ENCODE data around the gene FAM193B. TPM values are rescaled to one million over a fixed set of nuclear protein-coding genes. Genes with fewer than 3 reads are reported as not detected.
A peak's percentile ranks its signal among the peaks of the same experiment; 100 is the strongest.

FAM193B gene
- total RNA-seq (100 to 1,000 TPM; 233 to 252 TPM), polyA plus RNA-seq (1 to 10 TPM; 1.9 to 7.0 TPM)

DNA sequence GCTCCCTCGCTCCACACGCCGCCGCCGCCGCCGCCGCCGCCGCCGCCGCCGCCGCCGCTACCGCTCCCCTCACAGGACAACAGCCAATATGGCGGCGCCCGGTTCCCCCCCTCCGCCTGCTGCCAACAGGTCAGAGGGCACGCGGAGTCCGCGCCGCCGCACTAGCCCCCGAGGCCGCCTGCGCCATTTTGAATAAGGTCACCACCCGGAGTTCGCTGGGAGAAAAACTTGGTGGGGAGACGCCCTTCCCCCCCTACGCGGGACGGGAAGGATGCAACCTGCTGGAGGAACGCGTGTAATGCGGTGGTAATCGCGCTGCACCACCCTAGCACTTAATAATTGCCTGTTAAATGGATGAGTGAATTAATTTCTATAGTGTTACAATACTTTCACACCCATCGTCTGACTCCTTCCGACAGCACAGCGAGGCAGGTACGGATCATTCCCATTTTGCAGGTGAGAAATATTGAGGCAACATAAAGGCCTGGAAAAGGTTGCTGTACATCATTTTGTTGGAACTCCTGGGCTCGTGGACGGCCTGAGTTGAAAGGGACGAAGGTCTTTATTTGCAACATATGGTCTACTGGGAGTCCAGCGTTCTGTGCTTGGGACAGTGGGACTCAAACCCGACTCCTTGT, at the start of gene FAM193B:
TSS of gene FAM193B (minus strand) at position 90 of the 638 bp plus-strand sequence. CDS start 105 bp downstream, outside the sequence.
- peak within 1 kb of the TSS; percentile 63 to 92 (median 82) for H3K27ac Mint-ChIP-seq
- peaks cover 23 to 54% (median 38%) of the 10 kb centered on the region in 4 donors for H3K4me1 Mint-ChIP-seq
- H3K27me3 ChIP-seq (ENCODE audit: insufficient read depth, low read length), result no peaks in the 10 kb centered on the region
- H3K9me3 ChIP-seq (ENCODE audit: control insufficient read depth in 1 of 2, low read length in 2 of 2), result no peaks in the 10 kb centered on the region
- H3K4me1 ChIP-seq (ENCODE audit: insufficient read depth, low read length), result peaks cover 39% of the 10 kb centered on the region
- H3K27ac ChIP-seq (ENCODE audit: low read depth, low read length), result peak within 1 kb of the TSS; percentile 67
- peak within 1 kb of the TSS; percentile 73 for H3K4me3 ChIP-seq (ENCODE audit: low read length in 2 of 2)
- no peaks in the 10 kb centered on the region for H3K36me3 ChIP-seq (ENCODE audit: insufficient read depth, low read length)
- H3K36me3 Mint-ChIP-seq, result peaks cover 2 to 19% of the 10 kb centered on the region in 2 donors
- ChIA-PET CTCF (ENCODE audit: partially characterized antibody) (no interaction called here), POLR2A (ENCODE audit: partially characterized antibody) (interaction anchor here (1.3 kb wide), 2 partner anchors 37 to 40 kb away, joined by 3 to 7 read pairs; partner anchors contain the start of gene TMED9)
- peak; percentile 93 to 95 (median 94) for DNase-seq
- intact Hi-C loops (cut with micrococcal nuclease), result loop anchor here (1.0 kb wide), 3 partner anchors 37 to 46 kb away; partner anchors contain the start of genes B4GALT7 and TMED9
- peak within 1 kb of the TSS; percentile 84 to 93 (median 90) for H3K4me3 Mint-ChIP-seq
- no peaks in the 10 kb centered on the region for H3K27me3 Mint-ChIP-seq
- H3K9me3 Mint-ChIP-seq, result no peaks in the 10 kb centered on the region

DNA sequence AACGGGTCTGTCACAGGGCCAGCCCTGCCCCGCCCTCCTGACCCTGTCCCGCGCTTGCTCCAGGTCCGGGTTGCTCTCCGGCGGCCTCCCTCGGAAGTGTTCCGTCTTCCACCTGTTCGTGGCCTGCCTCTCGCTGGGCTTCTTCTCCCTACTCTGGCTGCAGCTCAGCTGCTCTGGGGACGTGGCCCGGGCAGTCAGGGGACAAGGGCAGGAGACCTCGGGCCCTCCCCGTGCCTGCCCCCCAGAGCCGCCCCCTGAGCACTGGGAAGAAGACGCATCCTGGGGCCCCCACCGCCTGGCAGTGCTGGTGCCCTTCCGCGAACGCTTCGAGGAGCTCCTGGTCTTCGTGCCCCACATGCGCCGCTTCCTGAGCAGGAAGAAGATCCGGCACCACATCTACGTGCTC, 49.8 kb upstream of the FAM193B start:
- Mint-ChIP-seq H3K36me3 (peaks cover 0 to 34% of the 10 kb centered on the region in 2 donors), H3K27me3 (no peaks in the 10 kb centered on the region), H3K4me3 (no peak overlapping the region), H3K27ac (peak overlapping the region in 1 of 7 donors; percentile 68), H3K9me3 (peaks cover 0 to 3% (median 0%) of the 10 kb centered on the region in 8 donors), H3K4me1 (peaks cover 18 to 42% (median 32%) of the 10 kb centered on the region in 4 donors)
- POLR2A ChIA-PET (ENCODE audit: partially characterized antibody), result no interaction called here
- Histone ChIP-seq H3K36me3 (ENCODE audit: insufficient read depth, low read length) (no peaks in the 10 kb centered on the region), H3K27me3 (ENCODE audit: insufficient read depth, low read length) (no peaks in the 10 kb centered on the region), H3K4me3 (ENCODE audit: low read length in 2 of 2) (no peak overlapping the region), H3K4me1 (ENCODE audit: insufficient read depth, low read length) (peaks cover 27% of the 10 kb centered on the region), H3K27ac (ENCODE audit: low read depth, low read length) (no peak overlapping the region), H3K9me3 (ENCODE audit: control insufficient read depth in 1 of 2, low read length in 2 of 2) (no peaks in the 10 kb centered on the region)
- DNase-seq, result no peak
- intact Hi-C loops (cut with micrococcal nuclease), result no loop called here
- CTCF ChIA-PET (ENCODE audit: partially characterized antibody), result no interaction called here

DNA sequence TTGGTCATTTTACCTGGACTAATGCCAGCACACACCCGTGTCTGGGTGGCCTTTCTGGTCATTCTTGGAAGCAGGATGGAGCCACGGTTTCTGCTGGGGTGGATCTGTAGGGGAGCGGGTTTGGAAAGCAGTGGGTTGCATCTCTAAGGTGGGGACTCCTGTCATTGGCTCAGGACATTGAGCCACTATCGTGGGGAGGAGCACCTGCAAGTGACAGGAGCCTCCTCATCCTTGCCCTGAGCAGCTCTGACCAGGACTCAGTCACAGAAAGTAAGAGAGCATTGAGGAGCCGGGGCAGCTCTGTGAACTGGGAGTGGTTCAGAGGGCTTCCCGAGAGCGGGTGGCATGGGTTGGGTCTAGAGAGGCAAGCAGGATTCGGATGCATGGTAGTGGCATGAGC, 49.3 kb upstream of the FAM193B start:
- Mint-ChIP-seq H3K4me3 (peak overlapping the region in 2 of 8 donors; percentile 39 to 45), H3K27me3 (no peaks in the 10 kb centered on the region), H3K9me3 (peaks cover 0 to 3% (median 0%) of the 10 kb centered on the region in 8 donors), H3K36me3 (peaks cover 0 to 35% of the 10 kb centered on the region in 2 donors), H3K27ac (peak overlapping the region in 6 of 7 donors; percentile 2 to 68 (median 38)), H3K4me1 (peaks cover 22 to 47% (median 36%) of the 10 kb centered on the region in 4 donors)
- no peaks in the 10 kb centered on the region for H3K36me3 ChIP-seq (ENCODE audit: insufficient read depth, low read length)
- intact Hi-C loops (cut with micrococcal nuclease), result no loop called here
- peaks cover 31% of the 10 kb centered on the region for H3K4me1 ChIP-seq (ENCODE audit: insufficient read depth, low read length)
- DNase-seq, result no peak
- no peaks in the 10 kb centered on the region for H3K9me3 ChIP-seq (ENCODE audit: control insufficient read depth in 1 of 2, low read length in 2 of 2)
- CTCF ChIA-PET (ENCODE audit: partially characterized antibody), result no interaction called here
- POLR2A ChIA-PET (ENCODE audit: partially characterized antibody), result interaction anchor here (2.2 kb wide), 1 partner anchor 11 kb away, joined by 6 read pairs; the partner anchor contains the start of gene TMED9
- no peak overlapping the region for H3K4me3 ChIP-seq (ENCODE audit: low read length in 2 of 2)
- no peak overlapping the region for H3K27ac ChIP-seq (ENCODE audit: low read depth, low read length)
- H3K27me3 ChIP-seq (ENCODE audit: insufficient read depth, low read length), result no peaks in the 10 kb centered on the region

- CTCF ChIA-PET (ENCODE audit: partially characterized antibody), result interaction anchor here (1.8 kb wide), 1 partner anchor 10 kb away, joined by 4 read pairs; the partner anchor contains the start of gene TMED9
- Mint-ChIP-seq H3K4me3 (peak overlapping the region in 3 of 8 donors; percentile 29 to 39 (median 36)), H3K9me3 (peaks cover 0 to 3% (median 0%) of the 10 kb centered on the region in 8 donors), H3K27ac (peak overlapping the region in 6 of 7 donors; percentile 6 to 80 (median 63)), H3K27me3 (no peaks in the 10 kb centered on the region), H3K4me1 (peaks cover 25 to 48% (median 39%) of the 10 kb centered on the region in 4 donors), H3K36me3 (peaks cover 0 to 38% of the 10 kb centered on the region in 2 donors)
- Histone ChIP-seq H3K9me3 (ENCODE audit: control insufficient read depth in 1 of 2, low read length in 2 of 2) (no peaks in the 10 kb centered on the region), H3K27me3 (ENCODE audit: insufficient read depth, low read length) (no peaks in the 10 kb centered on the region), H3K36me3 (ENCODE audit: insufficient read depth, low read length) (no peaks in the 10 kb centered on the region), H3K4me3 (ENCODE audit: low read length in 2 of 2) (no peak overlapping the region), H3K27ac (ENCODE audit: low read depth, low read length) (no peak overlapping the region), H3K4me1 (ENCODE audit: insufficient read depth, low read length) (peaks cover 34% of the 10 kb centered on the region)
- intact Hi-C loops (cut with micrococcal nuclease), result no loop called here
- POLR2A ChIA-PET (ENCODE audit: partially characterized antibody), result interaction anchor here (0.6 to 2.2 kb wide), 2 partner anchors 10 to 227 kb away, joined by 3 to 6 read pairs; partner anchors contain the start of gene TMED9
- no peak for DNase-seq
These were observed 48.1 kb upstream of the FAM193B start for GRCh38 chr5:177602458-177602830.

GRCh38 chr5:177601577-177602457, 47.5 kb upstream of the FAM193B start:
- H3K27ac ChIP-seq (ENCODE audit: low read depth, low read length), result no peak overlapping the region
- H3K4me1 ChIP-seq (ENCODE audit: insufficient read depth, low read length), result peaks cover 29% of the 10 kb centered on the region
- intact Hi-C loops (cut with micrococcal nuclease), result no loop called here
- H3K27me3 Mint-ChIP-seq, result no peaks in the 10 kb centered on the region
- H3K27ac Mint-ChIP-seq, result peak overlapping the region in 3 of 7 donors; percentile 66 to 84 (median 74)
- DNase-seq, result no peak
- H3K9me3 ChIP-seq (ENCODE audit: control insufficient read depth in 1 of 2, low read length in 2 of 2), result no peaks in the 10 kb centered on the region
- no peaks in the 10 kb centered on the region for H3K27me3 ChIP-seq (ENCODE audit: insufficient read depth, low read length)
- H3K4me3 ChIP-seq (ENCODE audit: low read length in 2 of 2), result no peak overlapping the region
- no peaks in the 10 kb centered on the region for H3K36me3 ChIP-seq (ENCODE audit: insufficient read depth, low read length)
- POLR2A ChIA-PET (ENCODE audit: partially characterized antibody), result interaction anchor here (0.6 to 2.2 kb wide), 2 partner anchors 9 to 226 kb away, joined by 3 to 6 read pairs; partner anchors contain the start of gene TMED9
- CTCF ChIA-PET (ENCODE audit: partially characterized antibody), result interaction anchor here (1.8 kb wide), 1 partner anchor 10 kb away, joined by 4 read pairs; the partner anchor contains the start of gene TMED9
- peak overlapping the region in 7 of 8 donors; percentile 15 to 99 (median 69) for H3K4me3 Mint-ChIP-seq
- H3K36me3 Mint-ChIP-seq, result peaks cover 0 to 38% of the 10 kb centered on the region in 2 donors
- peaks cover 0 to 3% (median 0%) of the 10 kb centered on the region in 8 donors for H3K9me3 Mint-ChIP-seq
- peaks cover 23 to 46% (median 38%) of the 10 kb centered on the region in 4 donors for H3K4me1 Mint-ChIP-seq

- Mint-ChIP-seq H3K9me3 (peaks cover 0 to 3% (median 0%) of the 10 kb centered on the region in 8 donors), H3K4me3 (peak overlapping the region; percentile 92 to 99 (median 94)), H3K36me3 (peaks cover 4 to 35% of the 10 kb centered on the region in 2 donors), H3K27me3 (no peaks in the 10 kb centered on the region), H3K4me1 (peaks cover 18 to 46% (median 35%) of the 10 kb centered on the region in 4 donors), H3K27ac (peak overlapping the region; percentile 84 to 99 (median 94))
- Histone ChIP-seq H3K9me3 (ENCODE audit: control insufficient read depth in 1 of 2, low read length in 2 of 2) (no peaks in the 10 kb centered on the region), H3K27me3 (ENCODE audit: insufficient read depth, low read length) (no peaks in the 10 kb centered on the region), H3K36me3 (ENCODE audit: insufficient read depth, low read length) (no peaks in the 10 kb centered on the region), H3K4me3 (ENCODE audit: low read length in 2 of 2) (peak overlapping the region in 1 of 2 donors; percentile 79), H3K4me1 (ENCODE audit: insufficient read depth, low read length) (peaks cover 29% of the 10 kb centered on the region), H3K27ac (ENCODE audit: low read depth, low read length) (no peak overlapping the region)
- intact Hi-C loops (cut with micrococcal nuclease), result no loop called here
- ChIA-PET CTCF (ENCODE audit: partially characterized antibody) (interaction anchor here (1.8 kb wide), 1 partner anchor 9 kb away, joined by 4 read pairs; the partner anchor contains the start of gene TMED9), POLR2A (ENCODE audit: partially characterized antibody) (interaction anchor here (1.9 to 2.2 kb wide), 2 partner anchors 9 kb away, joined by 6 to 10 read pairs; partner anchors contain the start of gene TMED9)
- DNase-seq, result no peak
These were observed 46.8 kb upstream of the FAM193B start for GRCh38 chr5:177601126-177601525.

Data from CD4-positive, alpha-beta memory T cell (primary cell).